Measurements from ENCODE around the gene DHCR24. TPM values are rescaled to one million over a fixed set of nuclear protein-coding genes. Genes with fewer than 3 reads are reported as not detected.

Gene DHCR24
- polyA plus RNA-seq, 1 experiment = 60.5 TPM

DNA sequence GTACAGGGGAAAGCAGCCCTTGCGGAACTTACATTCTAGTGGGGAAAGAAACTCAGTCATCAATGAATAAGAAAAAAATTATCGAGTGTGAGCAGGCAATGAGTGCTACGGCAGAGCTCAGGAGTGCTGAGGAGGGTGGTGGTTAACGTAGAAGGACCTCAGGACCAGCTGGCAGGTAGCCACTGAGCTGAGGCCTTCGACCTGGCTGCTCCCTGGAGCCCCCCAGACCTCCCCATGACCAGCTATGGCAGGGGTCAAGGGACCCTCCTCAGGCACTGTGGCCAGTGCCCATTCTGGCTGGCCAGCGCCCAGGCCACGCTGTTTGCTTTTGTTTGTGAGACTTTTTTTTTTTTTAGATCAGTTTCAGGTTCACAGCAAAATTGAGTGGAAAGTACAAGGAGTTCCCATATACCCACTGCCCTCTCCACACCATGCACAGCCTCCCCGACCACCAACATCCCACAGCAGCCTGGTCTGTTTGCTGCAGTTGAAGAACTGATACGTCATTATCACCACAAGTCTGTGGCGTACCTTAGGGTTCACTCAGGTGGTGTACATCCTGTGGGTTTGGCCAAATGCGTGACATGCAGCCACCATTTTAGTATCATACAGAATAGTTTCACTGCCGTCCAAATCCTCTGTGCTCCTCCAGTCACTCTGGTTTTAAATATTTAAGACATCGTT is 74.1 kb downstream of the DHCR24 start:
- DNase-seq (ENCODE audit: low read depth, low spot score) = no peak
- TF ChIP-seq, protein P1, sequence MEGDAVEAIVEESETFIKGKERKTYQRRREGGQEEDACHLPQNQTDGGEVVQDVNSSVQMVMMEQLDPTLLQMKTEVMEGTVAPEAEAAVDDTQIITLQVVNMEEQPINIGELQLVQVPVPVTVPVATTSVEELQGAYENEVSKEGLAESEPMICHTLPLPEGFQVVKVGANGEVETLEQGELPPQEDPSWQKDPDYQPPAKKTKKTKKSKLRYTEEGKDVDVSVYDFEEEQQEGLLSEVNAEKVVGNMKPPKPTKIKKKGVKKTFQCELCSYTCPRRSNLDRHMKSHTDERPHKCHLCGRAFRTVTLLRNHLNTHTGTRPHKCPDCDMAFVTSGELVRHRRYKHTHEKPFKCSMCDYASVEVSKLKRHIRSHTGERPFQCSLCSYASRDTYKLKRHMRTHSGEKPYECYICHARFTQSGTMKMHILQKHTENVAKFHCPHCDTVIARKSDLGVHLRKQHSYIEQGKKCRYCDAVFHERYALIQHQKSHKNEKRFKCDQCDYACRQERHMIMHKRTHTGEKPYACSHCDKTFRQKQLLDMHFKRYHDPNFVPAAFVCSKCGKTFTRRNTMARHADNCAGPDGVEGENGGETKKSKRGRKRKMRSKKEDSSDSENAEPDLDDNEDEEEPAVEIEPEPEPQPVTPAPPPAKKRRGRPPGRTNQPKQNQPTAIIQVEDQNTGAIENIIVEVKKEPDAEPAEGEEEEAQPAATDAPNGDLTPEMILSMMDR (IDR thresholded peaks at IDR 0.05; ENCODE audit: low read depth, low read length) = no peak
- Histone ChIP-seq H3K27me3 (ENCODE audit: control insufficient read depth, insufficient read depth, low read length) (peaks cover 36% of the 10 kb centered on the region), H3K4me3 (ENCODE audit: low read depth, low read length) (no peak overlapping the region), H3K9me3 (ENCODE audit: control insufficient read depth, insufficient read depth, low read length) (no peaks in the 10 kb centered on the region; the same call in 1 of the 2 replicates), H3K27ac (ENCODE audit: low read depth, low read length) (no peak overlapping the region)
- POLR2A ChIA-PET = no interaction called here
- CTCF ChIA-PET = interaction anchor here (0.7 to 1.9 kb wide), 3 partner anchors 141 to 1097 kb away, joined by 3 to 5 read pairs (median 5); no protein-coding TSS in a partner anchor

GRCh38 chr1:54811739-54812655 is 75.0 kb downstream of the DHCR24 start:
- H3K9me3 ChIP-seq (ENCODE audit: control insufficient read depth, insufficient read depth, low read length) = no peaks in the 10 kb centered on the region; the same call in 1 of the 2 replicates
- H3K27me3 ChIP-seq (ENCODE audit: control insufficient read depth, insufficient read depth, low read length) = peaks cover 36% of the 10 kb centered on the region
- H3K4me3 ChIP-seq (ENCODE audit: low read depth, low read length) = no peak overlapping the region
- H3K27ac ChIP-seq (ENCODE audit: low read depth, low read length) = no peak overlapping the region
- TF ChIP-seq, protein P1 (IDR thresholded peaks at IDR 0.05; ENCODE audit: low read depth, low read length) = no peak
- ChIA-PET POLR2A (interaction anchor here (0.6 kb wide), 1 partner anchor 61 kb away, joined by 5 read pairs; no protein-coding TSS in a partner anchor), CTCF (no interaction called here)
- DNase-seq (ENCODE audit: low read depth, low spot score) = no peak

DNA sequence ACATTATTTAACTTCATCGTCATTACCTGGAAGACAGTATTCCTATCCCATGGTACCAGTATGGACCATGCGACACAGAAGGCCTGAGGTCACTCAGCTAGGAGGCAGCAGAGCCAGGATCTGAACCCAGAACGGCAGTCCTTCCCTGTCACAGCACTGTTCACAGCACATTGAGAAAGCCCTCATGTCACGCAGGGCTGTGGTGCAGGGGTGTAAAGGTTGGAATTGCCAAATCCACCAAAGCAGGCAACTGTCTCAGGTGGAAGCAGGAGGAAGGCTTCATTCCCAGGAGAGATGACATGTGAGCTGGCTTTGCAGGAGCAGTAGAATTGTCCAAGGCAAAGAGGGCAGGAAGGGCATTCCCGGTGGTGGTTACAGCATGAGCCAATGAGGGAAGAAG is 75.9 kb downstream of the DHCR24 start:
- no peak for DNase-seq (ENCODE audit: low read depth, low spot score)
- Histone ChIP-seq H3K27ac (ENCODE audit: low read depth, low read length) (no peak overlapping the region), H3K9me3 (ENCODE audit: control insufficient read depth, insufficient read depth, low read length) (no peaks in the 10 kb centered on the region; the same call in 1 of the 2 replicates), H3K4me3 (ENCODE audit: low read depth, low read length) (no peak overlapping the region), H3K27me3 (ENCODE audit: control insufficient read depth, insufficient read depth, low read length) (peaks cover 30% of the 10 kb centered on the region)
- TF ChIP-seq, protein P1 (IDR thresholded peaks at IDR 0.05; ENCODE audit: low read depth, low read length) = no peak
- ChIA-PET POLR2A (no interaction called here), CTCF (interaction anchor here (0.6 kb wide), 1 partner anchor 498 kb away, joined by 4 read pairs; no protein-coding TSS in a partner anchor)

GRCh38 chr1:54810153-54810942 is 76.6 kb downstream of the DHCR24 start:
- ChIA-PET CTCF (interaction anchor here (0.6 to 1.9 kb wide), 13 partner anchors 10 to 1327 kb away, joined by 3 to 8 read pairs (median 3); partner anchors contain the start of gene TTC22), POLR2A (no interaction called here)
- Histone ChIP-seq H3K9me3 (ENCODE audit: control insufficient read depth, insufficient read depth, low read length) (no peaks in the 10 kb centered on the region; the same call in 1 of the 2 replicates), H3K27ac (ENCODE audit: low read depth, low read length) (no peak overlapping the region), H3K27me3 (ENCODE audit: control insufficient read depth, insufficient read depth, low read length) (peaks cover 28% of the 10 kb centered on the region), H3K4me3 (ENCODE audit: low read depth, low read length) (no peak overlapping the region)
- DNase-seq (ENCODE audit: low read depth, low spot score) = peak; percentile 1
- TF ChIP-seq, protein P1 (IDR thresholded peaks at IDR 0.05; ENCODE audit: low read depth, low read length) = peak; percentile 90

Data from AG04450 (cell line).